ENCODE results near the gene SSC4D. TPM values are rescaled to one million over a fixed set of nuclear protein-coding genes. Genes with fewer than 3 reads are reported as not detected.

Gene SSC4D
- polyA plus RNA-seq, 3 donors, result 0.48 to 0.56 (median 0.56) TPM

- Mint-ChIP-seq H3K4me3 (peak overlapping the region; percentile 7 to 80), H3K27me3 (ENCODE audit: low read depth in 3 of 3) (peaks cover 0 to 8% (median 1%) of the 10 kb centered on the region in 3 donors), H3K36me3 (no peaks in the 10 kb centered on the region), H3K27ac (peak overlapping the region; percentile 62 to 86 (median 83)), H3K9me3 (peaks cover 0 to 2% (median 0%) of the 10 kb centered on the region in 7 donors), H3K4me1 (peaks cover 39% of the 10 kb centered on the region)
- no peaks in the 10 kb centered on the region for H3K9me3 ChIP-seq (replicated peaks in 1 of 2; ENCODE audit: control insufficient read depth in 1 of 2, insufficient read depth in 1 of 2, low read length in 2 of 2)
- H3K4me2 ChIP-seq (replicated peaks; ENCODE audit: extremely low read depth, low read length, poor library complexity, severe bottlenecking), result peak overlapping the region; percentile 12
- H2AFZ ChIP-seq (ENCODE audit: insufficient read depth, low read depth, low read length, poor library complexity, severe bottlenecking), result peak overlapping the region; percentile 63
- H3K4me1 ChIP-seq (ENCODE audit: control insufficient read depth in 1 of 2, insufficient read depth in 2 of 2, low read length in 2 of 2), result peaks cover 27 to 34% of the 10 kb centered on the region in 2 donors
- peak overlapping the region in 1 of 3 experiments; percentile 28 for H3K4me3 ChIP-seq (replicated peaks in 1 of 3; ENCODE audit: low read depth in 2 of 3, low read length in 3 of 3)
- peak overlapping the region; percentile 44 to 46 for H3K27ac ChIP-seq (ENCODE audit: low read depth in 1 of 2, low read length in 2 of 2)
- no peak overlapping the region for H3K9ac ChIP-seq (ENCODE audit: insufficient read depth, low read length, poor library complexity, severe bottlenecking)
- H4K20me1 ChIP-seq (ENCODE audit: insufficient read depth, low read length), result no peaks in the 10 kb centered on the region
- no peaks in the 10 kb centered on the region for H3K27me3 ChIP-seq (ENCODE audit: control insufficient read depth in 2 of 2, insufficient read depth in 2 of 2, low read length in 2 of 2)
- H3K79me2 ChIP-seq (ENCODE audit: insufficient read depth, low read length), result no peaks in the 10 kb centered on the region
- TF ChIP-seq CTCF (IDR thresholded peaks at IDR 0.05), result no peak
- H3K36me3 ChIP-seq (replicated peaks in 1 of 2; ENCODE audit: control insufficient read depth in 1 of 2, insufficient read depth in 2 of 2, low read length in 2 of 2), result no peaks in the 10 kb centered on the region
- WGBS (ENCODE audit: insufficient coverage), result 11% methylated on average over 7 of the region's 9 CpGs
- peak; percentile 29 to 64 (median 62) for DNase-seq
- intact Hi-C loops (cut with micrococcal nuclease), result no loop called here
These were observed 36.3 kb downstream of the SSC4D start for GRCh38 chr7:76372984-76373833.

GRCh38 chr7:76371396-76371795, 38.1 kb downstream of the SSC4D start:
- Histone ChIP-seq H3K27me3 (ENCODE audit: control insufficient read depth in 2 of 2, insufficient read depth in 2 of 2, low read length in 2 of 2) (no peaks in the 10 kb centered on the region), H3K9me3 (replicated peaks in 1 of 2; ENCODE audit: control insufficient read depth in 1 of 2, insufficient read depth in 1 of 2, low read length in 2 of 2) (no peaks in the 10 kb centered on the region), H3K27ac (ENCODE audit: low read depth in 1 of 2, low read length in 2 of 2) (no peak overlapping the region), H3K9ac (ENCODE audit: insufficient read depth, low read length, poor library complexity, severe bottlenecking) (no peak overlapping the region), H3K4me2 (replicated peaks; ENCODE audit: extremely low read depth, low read length, poor library complexity, severe bottlenecking) (no peak overlapping the region), H3K36me3 (replicated peaks in 1 of 2; ENCODE audit: control insufficient read depth in 1 of 2, insufficient read depth in 2 of 2, low read length in 2 of 2) (no peaks in the 10 kb centered on the region), H2AFZ (ENCODE audit: insufficient read depth, low read depth, low read length, poor library complexity, severe bottlenecking) (no peak overlapping the region), H3K4me1 (ENCODE audit: control insufficient read depth in 1 of 2, insufficient read depth in 2 of 2, low read length in 2 of 2) (peaks cover 29 to 30% of the 10 kb centered on the region in 2 donors), H3K79me2 (ENCODE audit: insufficient read depth, low read length) (no peaks in the 10 kb centered on the region), H4K20me1 (ENCODE audit: insufficient read depth, low read length) (no peaks in the 10 kb centered on the region), H3K4me3 (replicated peaks in 1 of 3; ENCODE audit: low read depth in 2 of 3, low read length in 3 of 3) (no peak overlapping the region)
- Mint-ChIP-seq H3K27me3 (ENCODE audit: low read depth in 3 of 3) (peaks cover 0 to 6% (median 1%) of the 10 kb centered on the region in 3 donors), H3K36me3 (no peaks in the 10 kb centered on the region), H3K4me1 (peaks cover 31% of the 10 kb centered on the region), H3K4me3 (no peak overlapping the region), H3K27ac (peak overlapping the region in 1 of 7 donors; percentile 92), H3K9me3 (peaks cover 0 to 2% (median 0%) of the 10 kb centered on the region in 7 donors)
- intact Hi-C loops (cut with micrococcal nuclease), result no loop called here
- TF ChIP-seq CTCF (IDR thresholded peaks at IDR 0.05), result no peak
- DNase-seq, result peak in 1 of 3 donors; percentile 13
- WGBS (ENCODE audit: insufficient coverage), result 95% methylated on average over 2 of the region's 3 CpGs

All from CD14-positive monocyte (primary cell).